ENCODE measurements around the gene MAP2K5.

The MAP2K5 gene

DNA sequence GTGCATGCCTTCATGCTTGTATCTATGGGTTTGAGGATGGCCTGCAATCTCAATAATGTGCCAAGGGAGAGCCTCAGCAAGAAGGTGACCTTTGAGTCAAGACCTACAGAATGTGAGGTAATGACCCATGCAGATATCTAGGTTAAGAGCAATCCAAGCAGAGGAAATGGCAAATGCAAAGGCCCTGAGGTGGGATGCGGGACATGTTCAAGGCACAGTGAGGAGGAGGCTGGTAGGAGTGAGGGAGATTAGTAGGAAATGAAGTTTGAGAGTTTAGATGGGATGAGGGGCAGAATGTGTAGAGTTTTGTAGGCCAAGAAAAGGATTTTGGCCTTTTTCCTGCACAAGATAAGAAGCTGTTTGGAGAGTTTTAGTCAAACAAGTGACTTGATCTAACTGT is 4.7 kb upstream of the MAP2K5 start:
- TF ChIP-seq, protein P1, sequence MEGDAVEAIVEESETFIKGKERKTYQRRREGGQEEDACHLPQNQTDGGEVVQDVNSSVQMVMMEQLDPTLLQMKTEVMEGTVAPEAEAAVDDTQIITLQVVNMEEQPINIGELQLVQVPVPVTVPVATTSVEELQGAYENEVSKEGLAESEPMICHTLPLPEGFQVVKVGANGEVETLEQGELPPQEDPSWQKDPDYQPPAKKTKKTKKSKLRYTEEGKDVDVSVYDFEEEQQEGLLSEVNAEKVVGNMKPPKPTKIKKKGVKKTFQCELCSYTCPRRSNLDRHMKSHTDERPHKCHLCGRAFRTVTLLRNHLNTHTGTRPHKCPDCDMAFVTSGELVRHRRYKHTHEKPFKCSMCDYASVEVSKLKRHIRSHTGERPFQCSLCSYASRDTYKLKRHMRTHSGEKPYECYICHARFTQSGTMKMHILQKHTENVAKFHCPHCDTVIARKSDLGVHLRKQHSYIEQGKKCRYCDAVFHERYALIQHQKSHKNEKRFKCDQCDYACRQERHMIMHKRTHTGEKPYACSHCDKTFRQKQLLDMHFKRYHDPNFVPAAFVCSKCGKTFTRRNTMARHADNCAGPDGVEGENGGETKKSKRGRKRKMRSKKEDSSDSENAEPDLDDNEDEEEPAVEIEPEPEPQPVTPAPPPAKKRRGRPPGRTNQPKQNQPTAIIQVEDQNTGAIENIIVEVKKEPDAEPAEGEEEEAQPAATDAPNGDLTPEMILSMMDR (IDR thresholded peaks at IDR 0.05; ENCODE audit: insufficient read depth, missing control alignments) = no peak
- DNase-seq (ENCODE audit: insufficient read length, low spot score) (no peak), FAIRE-seq (no peak)

DNA sequence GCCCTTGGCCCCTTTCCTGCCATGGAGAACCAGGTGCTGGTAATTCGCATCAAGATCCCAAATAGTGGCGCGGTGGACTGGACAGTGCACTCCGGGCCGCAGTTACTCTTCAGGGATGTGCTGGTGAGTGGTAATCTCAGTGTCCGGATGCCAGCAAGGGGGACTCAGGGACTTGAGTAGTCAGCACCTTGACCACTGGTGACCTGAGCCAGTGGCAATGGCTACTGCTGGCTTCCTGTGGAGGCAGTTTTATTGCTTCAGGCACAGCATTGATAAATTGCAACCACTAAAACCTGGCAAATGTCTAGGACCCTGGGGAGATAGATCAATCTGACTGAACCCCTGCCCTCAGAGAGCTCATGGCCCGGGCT is 830 bp downstream of the MAP2K5 start:
- DNase-seq (ENCODE audit: insufficient read length, low spot score) = no peak
- FAIRE-seq = no peak
- TF ChIP-seq, protein P1 (IDR thresholded peaks at IDR 0.05; ENCODE audit: insufficient read depth, missing control alignments) = no peak

DNA sequence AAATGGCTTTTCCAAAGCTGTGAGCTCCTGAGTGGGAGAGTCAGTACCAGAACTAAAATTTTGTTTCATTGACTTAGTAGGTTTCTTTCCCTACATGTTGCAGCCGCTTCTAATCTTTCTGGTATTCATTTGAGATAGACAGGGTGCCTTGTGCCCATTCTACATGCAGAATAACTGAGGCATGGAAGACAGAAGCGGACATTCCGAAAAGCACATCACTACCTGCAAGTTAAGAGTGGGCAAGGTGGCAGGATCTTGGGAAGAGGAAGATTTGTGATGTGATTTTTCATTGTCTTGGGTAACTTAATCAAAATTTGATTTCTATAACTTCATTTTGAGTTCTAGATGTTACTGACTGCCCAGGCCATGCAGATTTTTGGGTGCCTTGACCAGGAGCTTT is 2.0 kb downstream of the MAP2K5 start:
- FAIRE-seq = no peak
- TF ChIP-seq, protein P1 (IDR thresholded peaks at IDR 0.05; ENCODE audit: insufficient read depth, missing control alignments) = no peak
- DNase-seq (ENCODE audit: insufficient read length, low spot score) = no peak

DNA sequence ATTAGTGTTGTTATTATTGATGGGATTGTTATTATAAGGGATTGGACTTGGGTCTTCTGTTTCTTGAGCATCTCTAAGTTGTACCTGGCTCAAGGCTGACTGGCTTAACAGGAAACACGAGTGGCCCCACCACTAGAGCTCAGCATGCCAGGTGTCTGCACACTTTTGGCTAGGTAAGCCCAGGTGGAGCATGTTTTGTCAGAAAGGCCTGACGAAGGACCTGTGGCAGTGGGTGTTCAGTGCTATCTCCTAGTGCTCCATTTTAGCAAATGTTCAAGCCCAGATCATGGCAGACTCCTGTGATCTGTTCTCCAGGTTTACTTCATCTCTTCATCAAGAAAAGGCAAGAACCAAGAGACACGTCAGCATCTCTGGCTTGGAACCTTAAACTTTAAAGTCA is 3.4 kb downstream of the MAP2K5 start:
- FAIRE-seq (no peak), DNase-seq (ENCODE audit: insufficient read length, low spot score) (no peak)
- TF ChIP-seq, protein P1 (IDR thresholded peaks at IDR 0.05; ENCODE audit: insufficient read depth, missing control alignments) = no peak

DNA sequence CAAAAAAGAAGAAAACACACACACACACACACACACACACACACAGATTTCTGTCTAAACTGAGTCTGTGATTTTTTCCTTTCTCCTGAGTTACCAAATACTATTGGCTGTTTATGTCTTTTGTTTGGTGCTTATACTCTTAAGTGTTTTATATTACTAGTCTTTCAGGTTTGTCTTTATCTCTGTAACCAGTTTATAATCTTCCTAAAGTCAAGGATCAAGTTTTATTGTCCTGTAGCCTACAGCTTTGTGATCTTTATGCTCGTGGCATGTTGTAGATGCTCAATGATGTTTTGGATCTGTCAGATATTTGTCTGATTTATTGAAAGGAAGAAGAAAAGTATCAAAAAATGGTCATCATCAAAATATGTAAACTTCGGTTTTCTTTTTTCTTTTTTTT is 4.6 kb downstream of the MAP2K5 start:
- DNase-seq (ENCODE audit: insufficient read length, low spot score) (no peak), FAIRE-seq (no peak)
- TF ChIP-seq, protein P1 (IDR thresholded peaks at IDR 0.05; ENCODE audit: insufficient read depth, missing control alignments) = no peak

DNA sequence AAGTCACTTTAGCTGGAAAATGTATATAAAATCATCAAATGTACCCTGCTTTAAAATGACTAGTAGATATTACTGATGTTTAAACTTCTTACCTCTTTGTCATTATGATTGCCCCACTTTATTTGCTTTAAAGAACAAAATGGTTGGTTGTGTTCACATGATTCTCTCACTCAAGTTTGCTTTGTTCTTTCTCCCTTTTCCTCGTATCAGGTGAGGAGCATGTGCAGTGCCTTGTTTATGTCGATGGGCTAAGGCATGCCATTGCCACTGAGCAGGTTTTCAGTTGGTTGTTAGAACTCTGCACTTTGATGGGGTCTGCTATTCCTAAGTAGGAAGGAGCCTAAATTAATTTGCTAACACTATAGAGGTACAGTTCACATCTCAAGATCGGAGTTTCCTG is 5.3 kb downstream of the MAP2K5 start:
- FAIRE-seq (no peak), DNase-seq (ENCODE audit: insufficient read length, low spot score) (no peak)
- TF ChIP-seq, protein P1 (IDR thresholded peaks at IDR 0.05; ENCODE audit: insufficient read depth, missing control alignments) = no peak

DNA sequence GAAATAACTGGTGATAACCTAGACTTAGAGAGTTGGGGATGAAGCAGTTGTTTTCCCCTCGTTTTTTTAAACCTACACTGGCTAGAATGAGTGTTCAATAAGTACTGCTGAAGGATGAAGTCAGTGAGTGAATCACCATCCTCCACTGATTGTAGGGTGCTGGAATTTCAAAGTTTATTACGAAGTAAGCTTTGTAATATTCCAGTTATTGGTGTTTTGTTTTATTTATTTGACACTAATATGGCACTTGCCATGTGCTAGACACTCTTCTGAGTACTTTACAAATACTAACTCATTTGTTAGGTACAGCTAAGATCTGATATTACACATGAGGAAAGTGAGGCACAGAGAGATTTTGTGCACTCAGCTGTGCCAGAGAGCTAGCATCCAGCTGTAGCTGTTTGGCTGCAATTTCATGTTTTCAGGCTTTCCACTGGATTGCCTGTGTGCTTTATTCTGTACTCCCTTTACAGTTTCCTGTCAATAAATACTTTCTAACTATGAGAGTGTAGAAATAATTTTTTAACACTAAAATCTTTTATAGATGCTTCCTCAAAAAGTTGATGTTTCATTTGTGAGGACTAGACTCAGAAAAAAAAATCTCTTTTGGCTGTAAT is 5.8 kb downstream of the MAP2K5 start:
- no peak for FAIRE-seq
- TF ChIP-seq, protein P1 (IDR thresholded peaks at IDR 0.05; ENCODE audit: insufficient read depth, missing control alignments) = no peak
- DNase-seq (ENCODE audit: insufficient read length, low spot score) = no peak
